Measurements from ENCODE around the gene SRPRB.

DNA sequence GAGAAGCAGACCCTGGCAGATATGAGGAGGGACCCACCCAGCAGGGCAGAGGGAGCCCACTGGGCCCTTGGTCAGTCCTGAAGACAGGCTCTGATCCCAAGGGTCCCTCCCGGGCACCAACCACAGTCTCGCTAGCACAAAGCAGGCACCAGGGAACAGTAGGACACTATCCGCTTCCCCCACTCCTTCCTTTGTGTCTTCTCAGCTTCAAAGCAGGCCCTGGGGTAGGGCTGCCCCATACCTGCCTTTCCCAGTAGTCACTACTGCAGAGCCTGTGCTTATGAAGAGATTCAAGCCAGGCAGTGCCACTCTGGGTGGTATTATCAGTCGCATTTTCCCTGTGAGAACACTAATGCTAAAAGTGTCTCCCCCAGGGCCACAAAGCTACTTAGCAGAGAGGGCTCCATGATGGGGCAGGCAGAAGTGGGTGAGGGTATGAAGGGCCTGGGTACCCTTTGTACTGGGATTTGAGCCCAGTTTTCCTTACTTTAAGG is 32.7 kb downstream of the SRPRB start:
- TF ChIP-seq POLR2AphosphoS5 (IDR thresholded peaks at IDR 0.05) (no peak), EP300 (conservative IDR thresholded peaks at IDR 0.05; ENCODE audit: poor library complexity, severe bottlenecking) (no peak), EZH2 (IDR thresholded peaks at IDR 0.05; ENCODE audit: borderline replicate concordance, insufficient read depth, low read length, poor library complexity, severe bottlenecking) (no peak), RAD21 (conservative IDR thresholded peaks at IDR 0.05) (no peak)
- TF ChIP-seq, protein P1, sequence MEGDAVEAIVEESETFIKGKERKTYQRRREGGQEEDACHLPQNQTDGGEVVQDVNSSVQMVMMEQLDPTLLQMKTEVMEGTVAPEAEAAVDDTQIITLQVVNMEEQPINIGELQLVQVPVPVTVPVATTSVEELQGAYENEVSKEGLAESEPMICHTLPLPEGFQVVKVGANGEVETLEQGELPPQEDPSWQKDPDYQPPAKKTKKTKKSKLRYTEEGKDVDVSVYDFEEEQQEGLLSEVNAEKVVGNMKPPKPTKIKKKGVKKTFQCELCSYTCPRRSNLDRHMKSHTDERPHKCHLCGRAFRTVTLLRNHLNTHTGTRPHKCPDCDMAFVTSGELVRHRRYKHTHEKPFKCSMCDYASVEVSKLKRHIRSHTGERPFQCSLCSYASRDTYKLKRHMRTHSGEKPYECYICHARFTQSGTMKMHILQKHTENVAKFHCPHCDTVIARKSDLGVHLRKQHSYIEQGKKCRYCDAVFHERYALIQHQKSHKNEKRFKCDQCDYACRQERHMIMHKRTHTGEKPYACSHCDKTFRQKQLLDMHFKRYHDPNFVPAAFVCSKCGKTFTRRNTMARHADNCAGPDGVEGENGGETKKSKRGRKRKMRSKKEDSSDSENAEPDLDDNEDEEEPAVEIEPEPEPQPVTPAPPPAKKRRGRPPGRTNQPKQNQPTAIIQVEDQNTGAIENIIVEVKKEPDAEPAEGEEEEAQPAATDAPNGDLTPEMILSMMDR (IDR thresholded peaks at IDR 0.05; ENCODE audit: poor library complexity, severe bottlenecking): no peak
- TF ChIP-seq, protein P2, sequence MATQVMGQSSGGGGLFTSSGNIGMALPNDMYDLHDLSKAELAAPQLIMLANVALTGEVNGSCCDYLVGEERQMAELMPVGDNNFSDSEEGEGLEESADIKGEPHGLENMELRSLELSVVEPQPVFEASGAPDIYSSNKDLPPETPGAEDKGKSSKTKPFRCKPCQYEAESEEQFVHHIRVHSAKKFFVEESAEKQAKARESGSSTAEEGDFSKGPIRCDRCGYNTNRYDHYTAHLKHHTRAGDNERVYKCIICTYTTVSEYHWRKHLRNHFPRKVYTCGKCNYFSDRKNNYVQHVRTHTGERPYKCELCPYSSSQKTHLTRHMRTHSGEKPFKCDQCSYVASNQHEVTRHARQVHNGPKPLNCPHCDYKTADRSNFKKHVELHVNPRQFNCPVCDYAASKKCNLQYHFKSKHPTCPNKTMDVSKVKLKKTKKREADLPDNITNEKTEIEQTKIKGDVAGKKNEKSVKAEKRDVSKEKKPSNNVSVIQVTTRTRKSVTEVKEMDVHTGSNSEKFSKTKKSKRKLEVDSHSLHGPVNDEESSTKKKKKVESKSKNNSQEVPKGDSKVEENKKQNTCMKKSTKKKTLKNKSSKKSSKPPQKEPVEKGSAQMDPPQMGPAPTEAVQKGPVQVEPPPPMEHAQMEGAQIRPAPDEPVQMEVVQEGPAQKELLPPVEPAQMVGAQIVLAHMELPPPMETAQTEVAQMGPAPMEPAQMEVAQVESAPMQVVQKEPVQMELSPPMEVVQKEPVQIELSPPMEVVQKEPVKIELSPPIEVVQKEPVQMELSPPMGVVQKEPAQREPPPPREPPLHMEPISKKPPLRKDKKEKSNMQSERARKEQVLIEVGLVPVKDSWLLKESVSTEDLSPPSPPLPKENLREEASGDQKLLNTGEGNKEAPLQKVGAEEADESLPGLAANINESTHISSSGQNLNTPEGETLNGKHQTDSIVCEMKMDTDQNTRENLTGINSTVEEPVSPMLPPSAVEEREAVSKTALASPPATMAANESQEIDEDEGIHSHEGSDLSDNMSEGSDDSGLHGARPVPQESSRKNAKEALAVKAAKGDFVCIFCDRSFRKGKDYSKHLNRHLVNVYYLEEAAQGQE (IDR thresholded peaks at IDR 0.05; ENCODE audit: borderline replicate concordance): no peak

Data from neural cell (in vitro differentiated cells).